HFFc6 (cell line): ENCODE results near the gene DLG2. TPM values are rescaled to one million over a fixed set of nuclear protein-coding genes. Genes with fewer than 3 reads are reported as not detected.

Experiments used
- DNase-seq: peaks from one replicate; pipeline ENCODE4 v3.0.0-alpha.2; 2018
- H3K27ac Mint-ChIP-seq: 2 replicates; pipeline ENCODE4 v1.8.0; 2020; ENCODE audit warnings: mild to moderate bottlenecking, mixed read lengths
- H3K27me3 Mint-ChIP-seq: 2 replicates; pipeline ENCODE4 v1.8.0; 2021; ENCODE audit warnings: mild to moderate bottlenecking, moderate library complexity, mixed read lengths; ENCODE audit not compliant: insufficient read depth
- H3K36me3 Mint-ChIP-seq: 2 replicates; pipeline ENCODE4 v1.8.0; 2021; ENCODE audit warnings: low read depth, mixed read lengths
- H3K4me1 Mint-ChIP-seq: 2 replicates; pipeline ENCODE4 v1.8.0; 2020; ENCODE audit warnings: low read depth, mixed read lengths
- H3K4me3 Mint-ChIP-seq: 2 replicates; pipeline ENCODE4 v1.8.0; 2020; ENCODE audit warnings: mild to moderate bottlenecking, moderate library complexity, mixed read lengths
- H3K9me3 Mint-ChIP-seq: 2 replicates; pipeline ENCODE4 v1.8.0; 2020; ENCODE audit warnings: mild to moderate bottlenecking, mixed read lengths
- CTCF ChIP-seq: fragments of 200-600 bp; sonication (generic); IDR thresholded peaks from 2 replicates; pipeline ENCODE4 v1.5.0; 2021; ENCODE audit warnings: antibody characterized with exemption, mild to moderate bottlenecking
- total RNA-seq, 6 experiments: library from RNA; stranded (reverse); fragmentation: NEBNext Ultra II Directional; extraction: Animal tissue kit (Norgen Biotek cat#: 25700); gene quantifications; 2 replicates in 1 of 6; 3 replicates in 5 of 6; pipeline ENCODE4 v1.2.3, GENCODE V29; 2021

DLG2 gene
- total RNA-seq, 6 experiments from 2014 or later: 0.39 to 1.00 (median 0.80) TPM; not detected in 1

- H3K36me3 Mint-ChIP-seq: no peaks in the 10 kb centered on the region
- no peaks in the 10 kb centered on the region; the same call in 1 of the 2 replicates for H3K4me1 Mint-ChIP-seq
- H3K27ac Mint-ChIP-seq: no peak overlapping the region
- TF ChIP-seq CTCF: no peak
- H3K4me3 Mint-ChIP-seq: no peak overlapping the region
- H3K27me3 Mint-ChIP-seq: no peaks in the 10 kb centered on the region
- H3K9me3 Mint-ChIP-seq: no peaks in the 10 kb centered on the region
- DNase-seq: no peak
Measured at GRCh38 chr11:85040166-85040565, 587.0 kb downstream of the DLG2 start.

- TF ChIP-seq CTCF: no peak
- H3K4me3 Mint-ChIP-seq: no peak overlapping the region; the same call in 1 of the 2 replicates
- DNase-seq: no peak
- H3K36me3 Mint-ChIP-seq: no peaks in the 10 kb centered on the region
- peaks cover 8% of the 10 kb centered on the region; the same call in 1 of the 2 replicates for H3K4me1 Mint-ChIP-seq
- no peak overlapping the region for H3K27ac Mint-ChIP-seq
- H3K9me3 Mint-ChIP-seq: peaks cover 4% of the 10 kb centered on the region; the same call in 1 of the 2 replicates
- no peaks in the 10 kb centered on the region; the same call in 1 of the 2 replicates for H3K27me3 Mint-ChIP-seq
Measured at GRCh38 chr11:85029964-85030363, 597.2 kb downstream of the DLG2 start.

DNA sequence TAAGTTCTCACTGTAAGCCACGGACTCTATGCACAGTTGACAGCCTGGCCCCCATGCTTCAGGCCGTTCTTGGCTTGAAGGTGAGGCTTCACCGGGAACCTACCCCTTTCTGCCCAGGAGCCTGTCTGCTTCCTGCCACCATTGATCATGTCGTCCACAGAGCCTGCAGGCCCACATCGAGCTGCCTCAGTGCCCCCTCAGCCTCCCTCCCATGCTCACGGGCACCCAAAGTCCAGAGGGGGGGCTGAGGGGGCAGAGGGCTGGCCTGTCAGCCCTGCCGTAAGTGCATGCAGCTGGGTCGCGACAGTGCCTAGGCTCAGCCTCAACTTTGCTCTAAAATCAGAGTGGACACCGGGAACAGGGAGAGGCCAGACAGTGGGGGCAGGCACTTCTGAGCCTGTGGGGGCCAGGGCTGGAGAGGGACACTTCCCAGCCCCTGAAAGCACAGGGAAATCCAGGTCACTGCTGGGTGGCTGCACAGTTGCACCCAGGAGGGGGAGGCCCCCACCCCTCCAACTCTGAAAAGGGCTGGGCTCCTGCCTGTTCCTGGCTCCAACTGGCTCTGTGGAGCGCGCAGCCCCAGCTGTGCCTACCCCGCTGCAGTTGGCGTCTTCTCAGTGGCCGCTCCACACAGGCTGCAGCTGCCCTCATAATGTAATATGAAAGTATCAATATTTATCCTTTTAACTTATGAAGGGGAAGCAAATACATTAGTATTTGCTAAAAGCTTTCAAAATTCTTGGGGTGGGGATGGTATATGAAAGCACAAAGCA, 598.6 kb downstream of the DLG2 start:
- Mint-ChIP-seq H3K27ac (no peak overlapping the region), H3K4me3 (no peak overlapping the region), H3K4me1 (peaks cover 8% of the 10 kb centered on the region; the same call in 1 of the 2 replicates), H3K27me3 (no peaks in the 10 kb centered on the region; the same call in 1 of the 2 replicates), H3K36me3 (no peaks in the 10 kb centered on the region), H3K9me3 (peaks cover 4% of the 10 kb centered on the region; the same call in 1 of the 2 replicates)
- DNase-seq: no peak
- TF ChIP-seq CTCF: no peak

- Mint-ChIP-seq H3K9me3 (peaks cover 4% of the 10 kb centered on the region; the same call in 1 of the 2 replicates), H3K36me3 (no peaks in the 10 kb centered on the region), H3K4me1 (peaks cover 8% of the 10 kb centered on the region; the same call in 1 of the 2 replicates), H3K27me3 (no peaks in the 10 kb centered on the region; the same call in 1 of the 2 replicates), H3K4me3 (no peak overlapping the region), H3K27ac (no peak overlapping the region)
- DNase-seq: no peak
- TF ChIP-seq CTCF: no peak
Measured at GRCh38 chr11:85027346-85027745, 599.8 kb downstream of the DLG2 start.

GRCh38 chr11:85021058-85021457, 606.1 kb downstream of the DLG2 start:
- Mint-ChIP-seq H3K9me3 (no peaks in the 10 kb centered on the region; the same call in 1 of the 2 replicates), H3K4me1 (peaks cover 11% of the 10 kb centered on the region; the same call in 1 of the 2 replicates), H3K27me3 (no peaks in the 10 kb centered on the region; the same call in 1 of the 2 replicates), H3K27ac (no peak overlapping the region), H3K36me3 (no peaks in the 10 kb centered on the region), H3K4me3 (peak overlapping the region; percentile 74)
- no peak for DNase-seq
- TF ChIP-seq CTCF: no peak
